GM19099 (cell line): ENCODE results near the gene MYOZ3.

Experiments
- POLR2A ChIP-seq: IDR thresholded peaks from 3 replicates; pipeline ENCODE4 v1.6.1; 2011; ENCODE audit warnings: low read depth; ENCODE audit not compliant: insufficient read length; ENCODE audit errors: extremely low read depth

The MYOZ3 gene

GRCh38 chr5:150661086-150661485, at the start of gene MYOZ3:
Gene MYOZ3, plus strand, starts transcription at chr5:150661251. Its CDS starts 1,691 bp downstream, at chr5:150662942.
- no peak for TF ChIP-seq POLR2A

- TF ChIP-seq POLR2A, result no peak
Measured at GRCh38 chr5:150612405-150612804, 48.6 kb upstream of the MYOZ3 start.

- TF ChIP-seq POLR2A, result no peak
Measured at GRCh38 chr5:150612905-150613670, 48.0 kb upstream of the MYOZ3 start.

GRCh38 chr5:150613991-150614660, 46.9 kb upstream of the MYOZ3 start:
- TF ChIP-seq POLR2A, result no peak

GRCh38 chr5:150614661-150615060, 46.4 kb upstream of the MYOZ3 start:
- no peak for TF ChIP-seq POLR2A

- TF ChIP-seq POLR2A, result no peak
Measured at GRCh38 chr5:150615141-150615699, 45.8 kb upstream of the MYOZ3 start.

GRCh38 chr5:150616024-150616470, 45.0 kb upstream of the MYOZ3 start:
- TF ChIP-seq POLR2A, result no peak

- TF ChIP-seq POLR2A, result no peak
Measured at GRCh38 chr5:150616506-150616905, 44.5 kb upstream of the MYOZ3 start.

- TF ChIP-seq POLR2A, result no peak
Measured at GRCh38 chr5:150618163-150618562, 42.9 kb upstream of the MYOZ3 start.

GRCh38 chr5:150618588-150619281, 42.3 kb upstream of the MYOZ3 start:
- no peak for TF ChIP-seq POLR2A

- TF ChIP-seq POLR2A, result no peak
Measured at GRCh38 chr5:150619359-150620230, 41.5 kb upstream of the MYOZ3 start.

- no peak for TF ChIP-seq POLR2A
Measured at GRCh38 chr5:150621301-150621700, 39.8 kb upstream of the MYOZ3 start.

GRCh38 chr5:150622157-150622556, 38.9 kb upstream of the MYOZ3 start:
- no peak for TF ChIP-seq POLR2A

GRCh38 chr5:150623152-150623877, 37.7 kb upstream of the MYOZ3 start:
- no peak for TF ChIP-seq POLR2A
